H9 (cell line): ENCODE measurements around the gene DCST1. TPM values are rescaled to one million over a fixed set of nuclear protein-coding genes. Genes with fewer than 3 reads are reported as not detected.

Source experiments
- DNase-seq: peaks from one replicate; pipeline ENCODE4 v3.0.0-alpha.2; 2017
- H2AFZ ChIP-seq: one replicate; pipeline ENCODE4 v1.6.1; 2013; ENCODE audit warnings: mild to moderate bottlenecking, low read length, control low read depth, moderate library complexity
- H2AK5ac ChIP-seq: 2 replicates; pipeline ENCODE4 v1.6.1; 2013; ENCODE audit warnings: low read length, control low read depth, mixed read lengths; ENCODE audit not compliant: insufficient read length
- H2BK120ac ChIP-seq: one replicate; pipeline ENCODE4 v1.6.1; 2013; ENCODE audit warnings: low read depth, mild to moderate bottlenecking, low read length, control low read depth, inconsistent platforms; ENCODE audit not compliant: poor library complexity, severe bottlenecking
- H2BK12ac ChIP-seq: 2 replicates; pipeline ENCODE4 v1.6.1; 2013; ENCODE audit warnings: low read length, control low read depth, mixed read lengths, low read depth; ENCODE audit not compliant: insufficient read length
- H2BK15ac ChIP-seq: 2 replicates; pipeline ENCODE4 v1.6.1; 2013; ENCODE audit warnings: low read depth, low read length, control low read depth
- H2BK20ac ChIP-seq: one replicate; pipeline ENCODE4 v1.6.1; 2013; ENCODE audit warnings: low read depth, mild to moderate bottlenecking, low read length, control low read depth, inconsistent platforms; ENCODE audit not compliant: poor library complexity, severe bottlenecking
- H2BK5ac ChIP-seq: 2 replicates; pipeline ENCODE4 v1.6.1; 2013; ENCODE audit warnings: low read length, control low read depth, mixed read lengths; ENCODE audit not compliant: insufficient read length
- H3K14ac ChIP-seq: 2 replicates; pipeline ENCODE4 v1.6.1; 2013; ENCODE audit warnings: low read length, control low read depth; ENCODE audit not compliant: insufficient read depth
- H3K18ac ChIP-seq: 2 replicates; pipeline ENCODE4 v1.6.1; 2013; ENCODE audit warnings: low read depth, mild to moderate bottlenecking, mixed read lengths, low read length, control low read depth; ENCODE audit not compliant: insufficient read length
- H3K23ac ChIP-seq: 2 replicates; pipeline ENCODE4 v1.6.1; 2013; ENCODE audit warnings: low read length, control low read depth, mixed read lengths, low read depth; ENCODE audit not compliant: insufficient read length
- H3K23me2 ChIP-seq: 2 replicates; pipeline ENCODE4 v1.6.1; 2013; ENCODE audit warnings: low read depth, mild to moderate bottlenecking, mixed read lengths, low read length, control low read depth; ENCODE audit not compliant: insufficient read length, poor library complexity, severe bottlenecking
- H3K27ac ChIP-seq: 2 replicates; pipeline ENCODE4 v1.5.1; 2013; ENCODE audit warnings: low read length, control low read depth, mixed read lengths, low read depth; ENCODE audit not compliant: insufficient read length
- H3K27me3 ChIP-seq: 2 replicates; pipeline ENCODE4 v1.6.1; 2013; ENCODE audit warnings: low read length, control low read depth, inconsistent platforms; ENCODE audit not compliant: insufficient read depth
- H3K4ac ChIP-seq: 2 replicates; pipeline ENCODE4 v1.6.1; 2013; ENCODE audit warnings: low read depth, mild to moderate bottlenecking, control low read depth, inconsistent platforms, low read length, moderate library complexity
- H3K4me1 ChIP-seq: 2 replicates; pipeline ENCODE4 v1.6.1; 2013; ENCODE audit warnings: low read length, control low read depth, inconsistent platforms; ENCODE audit not compliant: insufficient read depth
- H3K4me2 ChIP-seq: 2 replicates; pipeline ENCODE4 v1.6.1; 2013; ENCODE audit warnings: low read length, control low read depth, mixed read lengths; ENCODE audit not compliant: insufficient read length, insufficient read depth
- H3K56ac ChIP-seq: 2 replicates; pipeline ENCODE4 v1.6.1; 2013; ENCODE audit warnings: low read depth, mild to moderate bottlenecking, mixed read lengths, low read length, control low read depth; ENCODE audit not compliant: insufficient read length
- H3K79me1 ChIP-seq: 2 replicates; pipeline ENCODE4 v1.6.1; 2013; ENCODE audit warnings: low read depth, mild to moderate bottlenecking, moderate library complexity, low read length, control low read depth, inconsistent platforms; ENCODE audit not compliant: insufficient read depth, poor library complexity, severe bottlenecking
- H3K79me2 ChIP-seq: 2 replicates; pipeline ENCODE4 v1.6.1; 2013; ENCODE audit warnings: low read length, control low read depth, inconsistent platforms; ENCODE audit not compliant: insufficient read depth
- H3K9ac ChIP-seq: 2 replicates; pipeline ENCODE4 v1.6.1; 2013; ENCODE audit warnings: low read length, control low read depth, mixed read lengths; ENCODE audit not compliant: insufficient read length; ENCODE audit errors: extremely low read depth
- H3K9me3 ChIP-seq: one replicate; pipeline ENCODE4 v1.6.1; 2013; ENCODE audit warnings: low read depth, low read length, inconsistent platforms; ENCODE audit not compliant: control insufficient read depth
- H3T11ph ChIP-seq: one replicate; pipeline ENCODE4 v1.6.1; 2013; ENCODE audit warnings: mild to moderate bottlenecking, low read length, control low read depth, inconsistent platforms
- H4K20me1 ChIP-seq: one replicate; pipeline ENCODE4 v1.6.1; 2013; ENCODE audit not compliant: control insufficient read depth, insufficient read length, insufficient read depth
- H4K5ac ChIP-seq: 2 replicates; pipeline ENCODE4 v1.6.1; 2013; ENCODE audit warnings: low read depth, mild to moderate bottlenecking, mixed read lengths, low read length, control low read depth; ENCODE audit not compliant: insufficient read length
- H4K8ac ChIP-seq: replicated peaks from 2 replicates; pipeline ENCODE4 v1.6.1; 2013; ENCODE audit warnings: low read length, control low read depth, mixed read lengths, low read depth; ENCODE audit not compliant: insufficient read length
- H4K91ac ChIP-seq: 2 replicates; pipeline ENCODE4 v1.6.1; 2013; ENCODE audit warnings: low read depth, mild to moderate bottlenecking, moderate library complexity, mixed read lengths, low read length, control low read depth; ENCODE audit not compliant: insufficient read length
- H3K27ac Mint-ChIP-seq, 3 experiments: 2 replicates in 2 of 3; 3 replicates in 1 of 3; pipeline ENCODE4 v1.8.0; 2020 to 2021; ENCODE audit warnings: mixed read lengths in 3 of 3, mild to moderate bottlenecking in 1 of 3, moderate library complexity in 1 of 3
- H3K27me3 Mint-ChIP-seq: 2 replicates; pipeline ENCODE4 v1.8.0; 2021; ENCODE audit warnings: low read depth, mild to moderate bottlenecking, moderate library complexity, mixed read lengths
- H3K36me3 Mint-ChIP-seq, 3 experiments: 2 replicates in 2 of 3; 3 replicates in 1 of 3; pipeline ENCODE4 v1.8.0; 2020 to 2021; ENCODE audit warnings: low read depth in 3 of 3, mixed read lengths in 3 of 3; ENCODE audit not compliant: insufficient read depth in 1 of 3
- H3K4me1 Mint-ChIP-seq, 2 experiments: 2 replicates each; pipeline ENCODE4 v1.8.0; 2020; ENCODE audit warnings: mixed read lengths in 2 of 2
- H3K4me3 Mint-ChIP-seq, 2 experiments: 2 replicates in 1 of 2; 3 replicates in 1 of 2; pipeline ENCODE4 v1.8.0; 2020 to 2021; ENCODE audit warnings: mild to moderate bottlenecking in 2 of 2, mixed read lengths in 2 of 2, moderate library complexity in 1 of 2
- H3K9me3 Mint-ChIP-seq, 2 experiments: 2 replicates in 1 of 2; 3 replicates in 1 of 2; pipeline ENCODE4 v1.8.0; 2020; ENCODE audit warnings: mild to moderate bottlenecking in 2 of 2, mixed read lengths in 2 of 2, moderate library complexity in 1 of 2
- CTCF ChIP-seq: fragments of 200-600 bp; sonication (generic); conservative IDR thresholded peaks from 3 replicates; pipeline ENCODE4 v1.8.0; 2021; ENCODE audit warnings: antibody characterized with exemption, mild to moderate bottlenecking
- WGBS: extraction: QIAGEN DNeasy Blood & Tissue Kit; methylation state at CpG from one replicate; pipeline ENCODE4 v1.1.7; 2013; ENCODE audit warnings: missing lambda C conversion rate, low lambda C conversion rate, mixed read lengths; ENCODE audit not compliant: insufficient read length; ENCODE audit errors: extremely low coverage; 5-methylcytosine and 5-hydroxymethylcytosine counted together
- total RNA-seq: library from RNA; stranded (reverse); gene quantifications from 2 replicates; pipeline ENCODE4 v1.2.1, GENCODE V29; 2021

DCST1 gene
- total RNA-seq, 1 experiment from 2014 or later = not detected

DNA sequence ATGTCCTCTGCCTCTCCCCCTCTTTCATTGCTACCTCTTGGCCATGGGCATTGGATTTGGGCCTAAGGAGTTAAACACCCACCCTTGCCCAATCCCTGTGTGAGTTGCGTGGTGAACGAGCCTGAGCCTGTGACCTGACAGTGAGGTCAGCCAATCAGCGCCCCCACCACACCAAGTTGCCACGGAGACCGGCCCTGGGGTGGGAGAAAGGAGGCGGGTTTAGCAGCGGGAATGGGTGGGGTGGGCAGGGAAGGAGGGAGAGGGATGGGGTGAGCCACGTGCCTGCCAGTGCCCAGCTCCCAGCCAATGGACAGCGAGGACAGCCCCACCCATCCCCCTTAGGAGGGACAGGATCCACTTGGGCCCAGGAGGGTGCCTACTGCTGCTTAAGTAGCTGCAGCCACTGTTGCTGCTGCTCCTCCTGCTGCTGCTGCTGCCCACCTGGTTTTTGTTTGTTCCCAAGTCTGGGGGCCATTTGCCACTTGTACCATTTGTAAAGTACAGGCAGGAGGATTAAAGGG lies 21.5 kb upstream of the DCST1 start:
- Histone ChIP-seq H4K20me1 (no peaks in the 10 kb centered on the region), H4K5ac (no peak overlapping the region), H3K4me2 (no peak overlapping the region), H3K79me1 (no peaks in the 10 kb centered on the region), H2BK20ac (no peak overlapping the region), H3K4me1 (peaks cover 3% of the 10 kb centered on the region; the same call in 1 of the 2 replicates), H4K91ac (no peak overlapping the region), H2BK120ac (no peak overlapping the region), H3K23ac (no peak overlapping the region), H3K4ac (no peak overlapping the region), H3K14ac (no peak overlapping the region), H3K56ac (no peak overlapping the region), H2AK5ac (no peak overlapping the region), H2BK5ac (no peak overlapping the region), H2BK15ac (no peak overlapping the region), H3K9me3 (no peaks in the 10 kb centered on the region), H3K27ac (no peak overlapping the region), H2AFZ (no peak overlapping the region), H3K23me2 (no peaks in the 10 kb centered on the region), H3K79me2 (no peaks in the 10 kb centered on the region; the same call in 1 of the 2 replicates), H2BK12ac (no peak overlapping the region), H3K9ac (no peak overlapping the region), H3K18ac (no peak overlapping the region), H3T11ph (no peak overlapping the region), H3K27me3 (no peaks in the 10 kb centered on the region), H4K8ac (no peak overlapping the region)
- Mint-ChIP-seq H3K4me1 (peaks cover 36 to 62% of the 10 kb centered on the region in 2 experiments), H3K9me3 (no peaks in the 10 kb centered on the region; a peak in 1 of 5 replicates), H3K36me3 (peaks cover 8 to 33% (median 18%) of the 10 kb centered on the region in 3 experiments; a peak in 6 of 7 replicates), H3K27me3 (no peaks in the 10 kb centered on the region), H3K27ac (peak overlapping the region; percentile 72 to 96 (median 94); a peak in 6 of 7 replicates), H3K4me3 (peak overlapping the region; percentile 39 to 57; a peak in 3 of 5 replicates)
- no peak for TF ChIP-seq CTCF
- DNase-seq = peak; percentile 98
- WGBS = no CpG with 5 or more reads among the region's 9 CpGs
